CD14-positive monocyte (primary cell): Measurements from ENCODE around the gene GTF3C1. TPM values are rescaled to one million over a fixed set of nuclear protein-coding genes. Genes with fewer than 3 reads are reported as not detected.

Experiments used
- DNase-seq, 3 donors: peaks; one replicate each; pipeline ENCODE4 v3.0.0-alpha.2; 2011 to 2022
- H2AFZ ChIP-seq: 2 replicates; pipeline ENCODE4 v1.6.0; 2012; ENCODE audit warnings: mild to moderate bottlenecking, low read depth, low read length, inconsistent platforms; ENCODE audit not compliant: insufficient read depth, poor library complexity, severe bottlenecking
- H3K27ac ChIP-seq, 2 donors: 1 replicate in 1 of 2; 2 replicates in 1 of 2; pipeline ENCODE4 v1.5.1; 2012 to 2013; ENCODE audit warnings: low read length in 2 of 2, control low read depth in 1 of 2, inconsistent platforms in 1 of 2, low read depth in 1 of 2, mild to moderate bottlenecking in 1 of 2
- H3K27me3 ChIP-seq, 2 donors: one replicate each; pipeline versions ENCODE4 v1.6.0 to v1.6.1; 2011 to 2013; ENCODE audit warnings: low read length in 2 of 2; ENCODE audit not compliant: control insufficient read depth in 2 of 2, insufficient read depth in 2 of 2
- H3K36me3 ChIP-seq, 2 donors: replicated peaks in 1 of 2; 1 replicate in 1 of 2; 2 replicates in 1 of 2; pipeline versions ENCODE4 v1.5.1 to v1.6.1; 2012 to 2013; ENCODE audit warnings: low read length in 2 of 2, control low read depth in 1 of 2, inconsistent platforms in 1 of 2, mild to moderate bottlenecking in 1 of 2; ENCODE audit not compliant: insufficient read depth in 2 of 2, control insufficient read depth in 1 of 2
- H3K4me1 ChIP-seq, 2 donors: 1 replicate in 1 of 2; 2 replicates in 1 of 2; pipeline versions ENCODE4 v1.5.1 to v1.6.1; 2012 to 2013; ENCODE audit warnings: low read length in 2 of 2, control low read depth in 1 of 2, inconsistent platforms in 1 of 2, mild to moderate bottlenecking in 1 of 2, moderate library complexity in 1 of 2; ENCODE audit not compliant: insufficient read depth in 2 of 2, control insufficient read depth in 1 of 2
- H3K4me2 ChIP-seq: replicated peaks from 2 replicates; pipeline ENCODE3; 2012; ENCODE audit warnings: low read length, moderate library complexity, mild to moderate bottlenecking; ENCODE audit not compliant: poor library complexity, severe bottlenecking; ENCODE audit errors: extremely low read depth
- H3K4me3 ChIP-seq, 3 experiments: fragments of 200-600 bp in 1 of 3; sonication (generic) in 1 of 3; replicated peaks in 1 of 3; 1 replicate in 2 of 3; 2 replicates in 1 of 3; pipeline ENCODE4 v1.5.1; 2011 to 2013; ENCODE audit warnings: low read length in 3 of 3, mild to moderate bottlenecking in 3 of 3, control low read depth in 2 of 3, low read depth in 2 of 3, inconsistent platforms in 1 of 3, moderate library complexity in 1 of 3
- H3K79me2 ChIP-seq: 2 replicates; pipeline ENCODE4 v1.6.0; 2012; ENCODE audit warnings: mild to moderate bottlenecking, control low read depth, inconsistent platforms, low read length, moderate library complexity; ENCODE audit not compliant: insufficient read depth
- H3K9ac ChIP-seq: 2 replicates; pipeline ENCODE4 v1.6.0; 2017; ENCODE audit warnings: low read length, mild to moderate bottlenecking; ENCODE audit not compliant: insufficient read depth, poor library complexity, severe bottlenecking
- H3K9me3 ChIP-seq, 2 donors: replicated peaks in 1 of 2; 1 replicate in 1 of 2; 2 replicates in 1 of 2; pipeline versions ENCODE4 v1.5.1 to v1.6.1; 2012 to 2013; ENCODE audit warnings: low read length in 2 of 2, control low read depth in 1 of 2; ENCODE audit not compliant: control insufficient read depth in 1 of 2, insufficient read depth in 1 of 2
- H4K20me1 ChIP-seq: 2 replicates; pipeline ENCODE4 v1.6.0; 2012; ENCODE audit warnings: mild to moderate bottlenecking, low read length, control low read depth, moderate library complexity; ENCODE audit not compliant: insufficient read depth
- H3K27ac Mint-ChIP-seq, 7 donors: one replicate each; pipeline ENCODE4 v1.8.0; 2020; ENCODE audit warnings: mild to moderate bottlenecking in 7 of 7, mixed read lengths in 7 of 7, moderate library complexity in 6 of 7, inconsistent platforms in 2 of 7
- H3K27me3 Mint-ChIP-seq, 3 donors: one replicate each; pipeline ENCODE4 v1.8.0; 2021 to 2022; ENCODE audit warnings: low read depth in 3 of 3, mild to moderate bottlenecking in 3 of 3, mixed read lengths in 3 of 3, moderate library complexity in 3 of 3, inconsistent platforms in 1 of 3
- H3K36me3 Mint-ChIP-seq, 2 donors: one replicate each; pipeline ENCODE4 v1.8.0; 2020; ENCODE audit warnings: mixed read lengths in 2 of 2, inconsistent platforms in 1 of 2, mild to moderate bottlenecking in 1 of 2
- H3K4me1 Mint-ChIP-seq: one replicate; pipeline ENCODE4 v1.8.0; 2020; ENCODE audit warnings: mild to moderate bottlenecking, mixed read lengths
- H3K4me3 Mint-ChIP-seq, 2 donors: one replicate each; pipeline ENCODE4 v1.8.0; 2020; ENCODE audit warnings: mild to moderate bottlenecking in 2 of 2, mixed read lengths in 2 of 2, moderate library complexity in 1 of 2
- H3K9me3 Mint-ChIP-seq, 7 donors: one replicate each; pipeline ENCODE4 v1.8.0; 2020 to 2022; ENCODE audit warnings: mixed read lengths in 7 of 7, mild to moderate bottlenecking in 6 of 7, moderate library complexity in 6 of 7, inconsistent platforms in 2 of 7
- CTCF ChIP-seq: fragments of 200-600 bp; IDR thresholded peaks from one replicate; pipeline ENCODE4 v1.8.0; 2022; ENCODE audit warnings: antibody characterized with exemption, mild to moderate bottlenecking
- WGBS: methylation state at CpG from one replicate; pipeline ENCODE4 v1.1.5; 2013; ENCODE audit warnings: missing lambda C conversion rate; ENCODE audit not compliant: insufficient coverage; 5-methylcytosine and 5-hydroxymethylcytosine counted together
- intact Hi-C, 2 donors: fragments of 100-400 bp; cut with micrococcal nuclease; formaldehyde crosslinking; loops; one replicate each; pipeline versions ENCODE4 v1.15.0 to v1.15.1; 2023
- polyA plus RNA-seq, 3 donors: library from polyadenylated mRNA; depleted of rRNA in 1 of 3; unstranded in 2 of 3; stranded (reverse) in 1 of 3; fragments of 300-500 nt in 2 of 3; fragments of >200 nt in 1 of 3; fragmentation: Illumina TruSeq in 2 of 3; gene quantifications; 1 replicate in 2 of 3; 2 replicates in 1 of 3; pipeline ENCODE4 v1.2.3, GENCODE V29; 2012 to 2021

Gene GTF3C1
- polyA plus RNA-seq, 3 donors: 7.0 to 22.0 (median 12.8) TPM

GRCh38 chr16:27529962-27530361 is 19.8 kb downstream of the GTF3C1 start:
- peaks cover 92 to 99% of the 10 kb centered on the region in 2 donors for H3K36me3 ChIP-seq
- DNase-seq: no peak
- Mint-ChIP-seq H3K9me3 (peaks cover 0 to 2% (median 0%) of the 10 kb centered on the region in 7 donors), H3K27me3 (peaks cover 0 to 3% (median 0%) of the 10 kb centered on the region in 3 donors), H3K36me3 (peaks cover 91 to 96% of the 10 kb centered on the region in 2 donors), H3K27ac (no peak overlapping the region), H3K4me1 (peaks cover 15% of the 10 kb centered on the region), H3K4me3 (no peak overlapping the region)
- H4K20me1 ChIP-seq: peaks cover 4% of the 10 kb centered on the region
- H3K9me3 ChIP-seq: no peaks in the 10 kb centered on the region
- no peaks in the 10 kb centered on the region for H3K27me3 ChIP-seq
- TF ChIP-seq CTCF: no peak
- H3K4me1 ChIP-seq: no peaks in the 10 kb centered on the region
- H2AFZ ChIP-seq: no peak overlapping the region
- H3K4me2 ChIP-seq: no peak overlapping the region
- no peaks in the 10 kb centered on the region for H3K79me2 ChIP-seq
- H3K4me3 ChIP-seq: no peak overlapping the region
- intact Hi-C loops: no loop called here
- H3K27ac ChIP-seq: no peak overlapping the region
- no peak overlapping the region for H3K9ac ChIP-seq
- WGBS: 100% methylated on average over 2 of the region's 6 CpGs

- H3K36me3 Mint-ChIP-seq: peaks cover 94 to 96% of the 10 kb centered on the region in 2 donors
Observed at GRCh38 chr16:27528294-27528693, 21.4 kb downstream of the GTF3C1 start.

More at GRCh38 chr16:27528294-27528693, 21.4 kb downstream of the GTF3C1 start:
- peaks cover 0 to 2% (median 0%) of the 10 kb centered on the region in 7 donors for H3K9me3 Mint-ChIP-seq
- Histone ChIP-seq H2AFZ (no peak overlapping the region), H3K36me3 (peaks cover 89 to 100% of the 10 kb centered on the region in 2 donors), H3K79me2 (no peaks in the 10 kb centered on the region), H3K9ac (no peak overlapping the region), H3K27me3 (no peaks in the 10 kb centered on the region), H3K4me3 (no peak overlapping the region), H3K4me2 (no peak overlapping the region), H3K4me1 (no peaks in the 10 kb centered on the region), H3K9me3 (no peaks in the 10 kb centered on the region), H4K20me1 (peaks cover 4% of the 10 kb centered on the region), H3K27ac (no peak overlapping the region)
- H3K4me1 Mint-ChIP-seq: peaks cover 15% of the 10 kb centered on the region
- no peak overlapping the region for H3K4me3 Mint-ChIP-seq
- TF ChIP-seq CTCF: no peak
- intact Hi-C loops: no loop called here
- H3K27ac Mint-ChIP-seq: peak overlapping the region in 1 of 7 donors; percentile 19
- peaks cover 0 to 3% (median 0%) of the 10 kb centered on the region in 3 donors for H3K27me3 Mint-ChIP-seq
- WGBS: 100% methylated on average over 4 of the region's 4 CpGs
- DNase-seq: no peak
